ENCODE measurements around the gene PELI1. TPM values are rescaled to one million over a fixed set of nuclear protein-coding genes. Genes with fewer than 3 reads are reported as not detected.

Gene PELI1
- total and polyA plus RNA-seq, 2 donors (not counting 3 experiments of a cell fraction or from before 2014, with no cell fraction given): 14.2 to 30.9 TPM

GRCh38 chr2:64166212-64166611, 22.0 kb upstream of the PELI1 start:
- dilution Hi-C loops (cut with MboI; ENCODE audit: extremely low pct_ligation_motif_present, low sequenced_read_pairs) (no loop called here), intact Hi-C loops (cut with micrococcal nuclease) (no loop called here)
- no peaks in the 10 kb centered on the region for H4K20me1 ChIP-seq (replicated peaks; ENCODE audit: control insufficient read depth, extremely low read depth, insufficient read depth, low read length)
- H3K4me1 ChIP-seq (ENCODE audit: control insufficient read depth, extremely low read depth, insufficient read depth, low read length): no peaks in the 10 kb centered on the region
- H3K36me3 ChIP-seq (ENCODE audit: control insufficient read depth in 2 of 2, extremely low read depth in 1 of 2, insufficient read depth in 2 of 2, low read length in 2 of 2): no peaks in the 10 kb centered on the region
- H3K9me3 ChIP-seq (replicated peaks; ENCODE audit: control insufficient read depth, insufficient read depth, low read length): no peaks in the 10 kb centered on the region
- TF ChIP-seq JUN (IDR thresholded peaks at IDR 0.05; ENCODE audit: borderline replicate concordance, insufficient read depth, insufficient read length, low read depth) (no peak), FOS (IDR thresholded peaks at IDR 0.05; ENCODE audit: borderline replicate concordance, insufficient read depth, low read length) (no peak), GATA2 (IDR thresholded peaks at IDR 0.05; ENCODE audit: insufficient read depth, insufficient read length, low read depth, low read length) (no peak), MAX (IDR thresholded peaks at IDR 0.05; ENCODE audit: insufficient read depth, insufficient read length) (no peak), MYC (IDR thresholded peaks at IDR 0.05; ENCODE audit: low read depth, low read length) (no peak), POLR2AphosphoS5 (IDR thresholded peaks at IDR 0.05; ENCODE audit: insufficient read depth, low read depth, low read length) (no peak), CTCF (IDR thresholded peaks at IDR 0.05; ENCODE audit: extremely low read depth in 1 of 2, insufficient read depth in 1 of 2, low read depth in 1 of 2, low read length in 2 of 2) (no peak), POLR2A (IDR thresholded peaks at IDR 0.05; ENCODE audit: low read depth, low read length) (no peak), EZH2 (IDR thresholded peaks at IDR 0.05; ENCODE audit: borderline replicate concordance, low read depth, low read length, severe bottlenecking) (no peak)
- H3K9ac ChIP-seq (replicated peaks; ENCODE audit: extremely low read depth, insufficient read depth, low read length): no peak overlapping the region
- DNase-seq (ENCODE audit: low read depth, low spot score) (no peak), FAIRE-seq (no peak)
- H3K79me2 ChIP-seq (ENCODE audit: control insufficient read depth, insufficient read depth, low read length): no peaks in the 10 kb centered on the region
- H3K9me1 ChIP-seq (replicated peaks; ENCODE audit: control insufficient read depth, extremely low read depth, insufficient read depth, low read length): no peaks in the 10 kb centered on the region
- no peak overlapping the region for H3K4me2 ChIP-seq (ENCODE audit: insufficient read depth, low read length)
- no peak overlapping the region for H3K4me3 ChIP-seq (replicated peaks in 1 of 3; ENCODE audit: insufficient read depth in 1 of 3, low read depth in 1 of 3, low read length in 3 of 3)
- POLR2A ChIA-PET: no interaction called here
- H3K27me3 ChIP-seq (ENCODE audit: control insufficient read depth in 2 of 2, insufficient read depth in 2 of 2, low read length in 2 of 2): no peaks in the 10 kb centered on the region
- no peak overlapping the region for H2AFZ ChIP-seq (ENCODE audit: low read depth, low read length)
- CTCF ChIA-PET: interaction anchor here (0.8 kb wide), 1 partner anchor 165 kb away, joined by 3 read pairs; no protein-coding TSS in a partner anchor
- BruUV-seq (replicated peaks): no TSS peak
- no peak overlapping the region for H3K27ac ChIP-seq (ENCODE audit: insufficient read depth, low read depth, low read length)
